K562 (cell line): ENCODE measurements around the gene TRAPPC4. TPM values are rescaled to one million over a fixed set of nuclear protein-coding genes. Genes with fewer than 3 reads are reported as not detected.
A peak's percentile ranks its signal among the peaks of the same experiment; 100 is the strongest.

Source experiments
- ADNP ChIP-seq: fragments of 200-800 bp; sonication (Bioruptor generic); IDR thresholded peaks from 2 replicates; pipeline ENCODE4 v1.6.1; 2016; ENCODE audit warnings: missing genetic modification characterization, missing compliant biosample characterization
- FOXK2 ChIP-seq, 2 experiments: fragments of 450-650 bp; IDR thresholded peaks in 1 of 2; conservative IDR thresholded peaks in 1 of 2; 2 replicates each; pipeline ENCODE4 v1.6.1; 2016; ENCODE audit warnings: low read depth in 2 of 2, mild to moderate bottlenecking in 1 of 2
- TRIM24 ChIP-seq, 2 experiments: fragments of 450-650 bp; IDR thresholded peaks; 2 replicates each; pipeline ENCODE4 v1.6.1; 2016
- polyA plus RNA-seq, 8 experiments: library from polyadenylated mRNA; depleted of rRNA in 4 of 8; stranded (reverse) in 5 of 8; unstranded in 3 of 8; fragments of >200 nt; fragmentation: Nextera tagmentation in 2 of 8; fragmentation: Illumina TruSeq in 1 of 8; extraction: Ambion mirVana in 2 of 8; extraction: Trizol in 1 of 8; gene quantifications; 2 replicates each; pipeline versions ENCODE4 v1.2.1 to v1.2.3, GENCODE V29; 2011 to 2014; ENCODE audit warnings: inconsistent platforms in 1 of 8, missing spikeins in 1 of 8
- total RNA-seq, 7 experiments: library from RNA; depleted of rRNA in 6 of 7; stranded (reverse); fragments of >200 nt in 6 of 7; fragmentation: Illumina TruSeq in 2 of 7; extraction: Trizol in 2 of 7; gene quantifications; 2 replicates each; pipeline versions ENCODE4 v1.2.1 to v1.2.3, GENCODE V29; 2011 to 2021; ENCODE audit warnings: low replicate concordance in 1 of 7
- TF ChIP-seq, protein P1 (sequence below): fragments of 250-450 bp; sonication (Bioruptor Pico); IDR thresholded peaks from 2 replicates; pipeline ENCODE4 v1.4.0; 2020
- TF ChIP-seq, protein P2 (sequence below), 2 experiments: fragments of 450-650 bp in 1 of 2; IDR thresholded peaks; 2 replicates each; pipeline ENCODE4 v1.6.1; 2011 to 2017; ENCODE audit warnings: low read depth in 2 of 2, antibody characterized with exemption in 1 of 2, borderline replicate concordance in 1 of 2, low read length in 1 of 2, mild to moderate bottlenecking in 1 of 2, mixed read lengths in 1 of 2; ENCODE audit not compliant: control insufficient read depth in 1 of 2
- TF ChIP-seq, protein P3 (sequence below): fragments of 250-450 bp; sonication (Bioruptor Pico); IDR thresholded peaks from 2 replicates; pipeline ENCODE4 v1.9.0; 2021; ENCODE audit warnings: mild to moderate bottlenecking, inconsistent platforms
- TF ChIP-seq, protein P4 (sequence below): fragments of 450-650 bp; IDR thresholded peaks from 2 replicates; pipeline ENCODE4 v1.6.1; 2017; ENCODE audit warnings: antibody characterized with exemption, mild to moderate bottlenecking
- TF ChIP-seq, protein P5 (sequence below): fragments of 450-650 bp; IDR thresholded peaks from 2 replicates; pipeline ENCODE4 v1.6.1; 2014; ENCODE audit warnings: low read depth, mild to moderate bottlenecking, moderate library complexity, borderline replicate concordance

TRAPPC4 gene
- total and polyA plus RNA-seq, 9 of the 15 experiments (the other 6 are each of a cell fraction or from before 2014, with no cell fraction given) = 121 to 524 (median 142) TPM

DNA sequence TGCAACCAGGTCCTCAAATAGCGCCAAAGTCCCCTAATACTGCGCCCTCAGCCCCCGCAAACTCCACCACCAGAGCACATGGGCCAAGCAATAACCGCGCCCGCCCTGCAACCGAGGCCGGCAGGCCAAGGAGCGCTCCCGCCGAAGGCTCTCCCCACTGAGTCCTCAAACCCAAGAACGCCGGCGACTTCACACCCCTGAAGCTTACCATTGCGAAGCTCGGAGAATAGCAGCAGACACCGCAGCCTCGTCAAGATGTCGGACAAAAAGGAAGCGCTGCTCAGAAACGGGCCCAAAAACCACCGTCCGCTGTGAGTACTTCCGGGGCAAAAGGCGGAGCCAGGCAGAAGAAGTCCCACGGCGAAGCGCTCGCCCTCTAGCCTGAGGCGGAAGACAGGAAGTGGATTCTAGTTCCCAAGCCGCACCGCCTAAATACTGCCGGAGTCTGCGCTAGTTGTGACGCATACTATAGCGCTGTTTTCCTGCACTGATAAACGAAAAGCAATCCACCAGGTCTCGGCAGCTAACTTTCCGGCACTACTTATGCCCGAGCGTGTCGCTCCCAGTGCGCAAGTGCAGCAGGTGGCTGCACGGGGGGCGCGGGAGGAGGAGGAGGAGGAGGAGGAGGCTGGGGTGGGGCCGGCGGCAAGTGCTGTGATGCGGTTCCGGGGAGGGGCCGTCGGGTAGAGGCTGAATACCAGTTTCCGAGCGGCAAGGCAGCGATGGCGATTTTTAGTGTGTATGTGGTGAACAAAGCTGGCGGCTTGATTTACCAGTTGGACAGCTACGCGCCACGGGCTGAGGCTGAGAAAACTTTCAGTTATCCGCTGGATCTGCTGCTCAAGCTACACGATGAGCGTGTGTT, at the start of gene TRAPPC4, which contains the start of gene RPS25 (continued):
- TF ChIP-seq, protein P1, sequence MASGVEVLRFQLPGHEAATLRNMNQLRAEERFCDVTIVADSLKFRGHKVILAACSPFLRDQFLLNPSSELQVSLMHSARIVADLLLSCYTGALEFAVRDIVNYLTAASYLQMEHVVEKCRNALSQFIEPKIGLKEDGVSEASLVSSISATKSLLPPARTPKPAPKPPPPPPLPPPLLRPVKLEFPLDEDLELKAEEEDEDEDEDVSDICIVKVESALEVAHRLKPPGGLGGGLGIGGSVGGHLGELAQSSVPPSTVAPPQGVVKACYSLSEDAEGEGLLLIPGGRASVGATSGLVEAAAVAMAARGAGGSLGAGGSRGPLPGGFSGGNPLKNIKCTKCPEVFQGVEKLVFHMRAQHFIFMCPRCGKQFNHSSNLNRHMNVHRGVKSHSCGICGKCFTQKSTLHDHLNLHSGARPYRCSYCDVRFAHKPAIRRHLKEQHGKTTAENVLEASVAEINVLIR (CRISPR knock-in tag) = peak; percentile 54
- TF ChIP-seq, protein P2, sequence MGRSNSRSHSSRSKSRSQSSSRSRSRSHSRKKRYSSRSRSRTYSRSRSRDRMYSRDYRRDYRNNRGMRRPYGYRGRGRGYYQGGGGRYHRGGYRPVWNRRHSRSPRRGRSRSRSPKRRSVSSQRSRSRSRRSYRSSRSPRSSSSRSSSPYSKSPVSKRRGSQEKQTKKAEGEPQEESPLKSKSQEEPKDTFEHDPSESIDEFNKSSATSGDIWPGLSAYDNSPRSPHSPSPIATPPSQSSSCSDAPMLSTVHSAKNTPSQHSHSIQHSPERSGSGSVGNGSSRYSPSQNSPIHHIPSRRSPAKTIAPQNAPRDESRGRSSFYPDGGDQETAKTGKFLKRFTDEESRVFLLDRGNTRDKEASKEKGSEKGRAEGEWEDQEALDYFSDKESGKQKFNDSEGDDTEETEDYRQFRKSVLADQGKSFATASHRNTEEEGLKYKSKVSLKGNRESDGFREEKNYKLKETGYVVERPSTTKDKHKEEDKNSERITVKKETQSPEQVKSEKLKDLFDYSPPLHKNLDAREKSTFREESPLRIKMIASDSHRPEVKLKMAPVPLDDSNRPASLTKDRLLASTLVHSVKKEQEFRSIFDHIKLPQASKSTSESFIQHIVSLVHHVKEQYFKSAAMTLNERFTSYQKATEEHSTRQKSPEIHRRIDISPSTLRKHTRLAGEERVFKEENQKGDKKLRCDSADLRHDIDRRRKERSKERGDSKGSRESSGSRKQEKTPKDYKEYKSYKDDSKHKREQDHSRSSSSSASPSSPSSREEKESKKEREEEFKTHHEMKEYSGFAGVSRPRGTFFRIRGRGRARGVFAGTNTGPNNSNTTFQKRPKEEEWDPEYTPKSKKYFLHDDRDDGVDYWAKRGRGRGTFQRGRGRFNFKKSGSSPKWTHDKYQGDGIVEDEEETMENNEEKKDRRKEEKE (IDR thresholded peaks at IDR 0.05; ENCODE audit: borderline replicate concordance in 1 of 2, control insufficient read depth in 1 of 2, low read depth in 2 of 2, low read length in 1 of 2) = peak in 1 of 2 experiments; percentile 90; a peak in 2 of 4 replicates
- TF ChIP-seq, protein P3, sequence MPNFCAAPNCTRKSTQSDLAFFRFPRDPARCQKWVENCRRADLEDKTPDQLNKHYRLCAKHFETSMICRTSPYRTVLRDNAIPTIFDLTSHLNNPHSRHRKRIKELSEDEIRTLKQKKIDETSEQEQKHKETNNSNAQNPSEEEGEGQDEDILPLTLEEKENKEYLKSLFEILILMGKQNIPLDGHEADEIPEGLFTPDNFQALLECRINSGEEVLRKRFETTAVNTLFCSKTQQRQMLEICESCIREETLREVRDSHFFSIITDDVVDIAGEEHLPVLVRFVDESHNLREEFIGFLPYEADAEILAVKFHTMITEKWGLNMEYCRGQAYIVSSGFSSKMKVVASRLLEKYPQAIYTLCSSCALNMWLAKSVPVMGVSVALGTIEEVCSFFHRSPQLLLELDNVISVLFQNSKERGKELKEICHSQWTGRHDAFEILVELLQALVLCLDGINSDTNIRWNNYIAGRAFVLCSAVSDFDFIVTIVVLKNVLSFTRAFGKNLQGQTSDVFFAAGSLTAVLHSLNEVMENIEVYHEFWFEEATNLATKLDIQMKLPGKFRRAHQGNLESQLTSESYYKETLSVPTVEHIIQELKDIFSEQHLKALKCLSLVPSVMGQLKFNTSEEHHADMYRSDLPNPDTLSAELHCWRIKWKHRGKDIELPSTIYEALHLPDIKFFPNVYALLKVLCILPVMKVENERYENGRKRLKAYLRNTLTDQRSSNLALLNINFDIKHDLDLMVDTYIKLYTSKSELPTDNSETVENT (CRISPR knock-in tag) = no peak
- TF ChIP-seq, protein P4, sequence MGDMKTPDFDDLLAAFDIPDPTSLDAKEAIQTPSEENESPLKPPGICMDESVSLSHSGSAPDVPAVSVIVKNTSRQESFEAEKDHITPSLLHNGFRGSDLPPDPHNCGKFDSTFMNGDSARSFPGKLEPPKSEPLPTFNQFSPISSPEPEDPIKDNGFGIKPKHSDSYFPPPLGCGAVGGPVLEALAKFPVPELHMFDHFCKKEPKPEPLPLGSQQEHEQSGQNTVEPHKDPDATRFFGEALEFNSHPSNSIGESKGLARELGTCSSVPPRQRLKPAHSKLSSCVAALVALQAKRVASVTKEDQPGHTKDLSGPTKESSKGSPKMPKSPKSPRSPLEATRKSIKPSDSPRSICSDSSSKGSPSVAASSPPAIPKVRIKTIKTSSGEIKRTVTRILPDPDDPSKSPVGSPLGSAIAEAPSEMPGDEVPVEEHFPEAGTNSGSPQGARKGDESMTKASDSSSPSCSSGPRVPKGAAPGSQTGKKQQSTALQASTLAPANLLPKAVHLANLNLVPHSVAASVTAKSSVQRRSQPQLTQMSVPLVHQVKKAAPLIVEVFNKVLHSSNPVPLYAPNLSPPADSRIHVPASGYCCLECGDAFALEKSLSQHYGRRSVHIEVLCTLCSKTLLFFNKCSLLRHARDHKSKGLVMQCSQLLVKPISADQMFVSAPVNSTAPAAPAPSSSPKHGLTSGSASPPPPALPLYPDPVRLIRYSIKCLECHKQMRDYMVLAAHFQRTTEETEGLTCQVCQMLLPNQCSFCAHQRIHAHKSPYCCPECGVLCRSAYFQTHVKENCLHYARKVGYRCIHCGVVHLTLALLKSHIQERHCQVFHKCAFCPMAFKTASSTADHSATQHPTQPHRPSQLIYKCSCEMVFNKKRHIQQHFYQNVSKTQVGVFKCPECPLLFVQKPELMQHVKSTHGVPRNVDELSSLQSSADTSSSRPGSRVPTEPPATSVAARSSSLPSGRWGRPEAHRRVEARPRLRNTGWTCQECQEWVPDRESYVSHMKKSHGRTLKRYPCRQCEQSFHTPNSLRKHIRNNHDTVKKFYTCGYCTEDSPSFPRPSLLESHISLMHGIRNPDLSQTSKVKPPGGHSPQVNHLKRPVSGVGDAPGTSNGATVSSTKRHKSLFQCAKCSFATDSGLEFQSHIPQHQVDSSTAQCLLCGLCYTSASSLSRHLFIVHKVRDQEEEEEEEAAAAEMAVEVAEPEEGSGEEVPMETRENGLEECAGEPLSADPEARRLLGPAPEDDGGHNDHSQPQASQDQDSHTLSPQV = peak; percentile 57; the same call in 1 of the 2 replicates
- TF ChIP-seq FOXK2 (conservative IDR thresholded peaks at IDR 0.05 in 1 of 2, IDR thresholded peaks at IDR 0.05 in 1 of 2; ENCODE audit: low read depth in 2 of 2) = peak; percentile 71 to 80; a peak in 3 of 4 replicates
- TF ChIP-seq ADNP = no peak
- TF ChIP-seq TRIM24 (IDR thresholded peaks at IDR 0.05) = peak in 1 of 2 experiments; percentile 88; a peak in 2 of 4 replicates
- TF ChIP-seq, protein P5, sequence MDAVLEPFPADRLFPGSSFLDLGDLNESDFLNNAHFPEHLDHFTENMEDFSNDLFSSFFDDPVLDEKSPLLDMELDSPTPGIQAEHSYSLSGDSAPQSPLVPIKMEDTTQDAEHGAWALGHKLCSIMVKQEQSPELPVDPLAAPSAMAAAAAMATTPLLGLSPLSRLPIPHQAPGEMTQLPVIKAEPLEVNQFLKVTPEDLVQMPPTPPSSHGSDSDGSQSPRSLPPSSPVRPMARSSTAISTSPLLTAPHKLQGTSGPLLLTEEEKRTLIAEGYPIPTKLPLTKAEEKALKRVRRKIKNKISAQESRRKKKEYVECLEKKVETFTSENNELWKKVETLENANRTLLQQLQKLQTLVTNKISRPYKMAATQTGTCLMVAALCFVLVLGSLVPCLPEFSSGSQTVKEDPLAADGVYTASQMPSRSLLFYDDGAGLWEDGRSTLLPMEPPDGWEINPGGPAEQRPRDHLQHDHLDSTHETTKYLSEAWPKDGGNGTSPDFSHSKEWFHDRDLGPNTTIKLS = peak; percentile 77
